SK-N-SH treated with all-trans-retinoic acid at 6 μM for 48 hours (cell line): Measurements from ENCODE around the gene PURB.

Source experiments
- ARNTL ChIP-seq: fragments of 450-650 bp; formaldehyde crosslinking; IDR thresholded peaks from 2 replicates; pipeline ENCODE4 v1.5.0; 2020; ENCODE audit warnings: low read depth, mild to moderate bottlenecking, moderate library complexity, borderline replicate concordance
- BACH2 ChIP-seq: fragments of 250-450 bp; sonication (Bioruptor Pico); IDR thresholded peaks from 2 replicates; pipeline ENCODE4 v1.9.0; 2021; ENCODE audit warnings: mild to moderate bottlenecking, borderline replicate concordance
- CREB5 ChIP-seq: fragments of 250-450 bp; sonication (Bioruptor Pico); IDR thresholded peaks from 2 replicates; pipeline ENCODE4 v1.5.1; 2020; ENCODE audit warnings: low read depth, mild to moderate bottlenecking, moderate library complexity
- CSDC2 ChIP-seq: fragments of 250-450 bp; sonication (Bioruptor Pico); IDR thresholded peaks from 2 replicates; pipeline ENCODE4 v1.5.0; 2020; ENCODE audit warnings: mild to moderate bottlenecking, moderate library complexity
- OSR1 ChIP-seq: fragments of 250-450 bp; sonication (Bioruptor Pico); IDR thresholded peaks from 2 replicates; pipeline ENCODE4 v1.8.0; 2022; ENCODE audit warnings: moderate library complexity, mild to moderate bottlenecking, inconsistent platforms
- POU6F1 ChIP-seq: fragments of 250-450 bp; sonication (Bioruptor Pico); IDR thresholded peaks from 2 replicates; pipeline ENCODE4 v1.8.0; 2021; ENCODE audit warnings: low read depth, mild to moderate bottlenecking, moderate library complexity, borderline replicate concordance
- RARB ChIP-seq: fragments of 250-450 bp; sonication (Bioruptor Pico); IDR thresholded peaks from 2 replicates; pipeline ENCODE4 v1.8.0; 2021; ENCODE audit warnings: mild to moderate bottlenecking, moderate library complexity
- SNAI2 ChIP-seq: fragments of 250-450 bp; sonication (Bioruptor Pico); IDR thresholded peaks from 2 replicates; pipeline ENCODE4 v1.5.0; 2020; ENCODE audit warnings: mild to moderate bottlenecking, moderate library complexity
- ZFP30 ChIP-seq: fragments of 450-650 bp; formaldehyde crosslinking; IDR thresholded peaks from 2 replicates; pipeline ENCODE4 v1.5.0; 2022; ENCODE audit warnings: mild to moderate bottlenecking, moderate library complexity
- ZNF565 ChIP-seq: fragments of 450-650 bp; formaldehyde crosslinking; conservative IDR thresholded peaks from 2 replicates; pipeline ENCODE4 v1.5.0; 2020; ENCODE audit warnings: low read depth, mild to moderate bottlenecking, moderate library complexity
- ZNF8 ChIP-seq: fragments of 450-650 bp; formaldehyde crosslinking; IDR thresholded peaks from 2 replicates; pipeline ENCODE4 v1.5.0; 2020; ENCODE audit warnings: mild to moderate bottlenecking, moderate library complexity

- TF ChIP-seq ZFP30 (no peak), CSDC2 (CRISPR knock-in tag) (no peak), SNAI2 (no peak), CREB5 (no peak), POU6F1 (CRISPR knock-in tag) (no peak), BACH2 (CRISPR knock-in tag) (no peak), ZNF8 (no peak), ARNTL (CRISPR knock-in tag) (no peak), RARB (CRISPR knock-in tag) (no peak), ZNF565 (CRISPR knock-in tag) (no peak), OSR1 (no peak)
These were observed 30.5 kb downstream of the PURB start for GRCh38 chr7:44854644-44855364.
